Hematopoietic multipotent progenitor cell treated with erythropoietin and hydrocortisone succinate and interleukin-3 and kit ligand, for 4 days (in vitro differentiated cells): ENCODE results near the gene NXT1.

ENCODE experiments used
- DNase-seq: peaks from one replicate; pipeline ENCODE4 v3.0.0-alpha.2; 2015

NXT1 gene

GRCh38 chr20:23361476-23362391, 11.1 kb downstream of the NXT1 start, which contains the start of gene GZF1:
Gene GZF1, plus strand, starts transcription at chr20:23362182. Its CDS starts 2,202 bp downstream, at chr20:23364384.
- peak; percentile 99 for DNase-seq

DNA sequence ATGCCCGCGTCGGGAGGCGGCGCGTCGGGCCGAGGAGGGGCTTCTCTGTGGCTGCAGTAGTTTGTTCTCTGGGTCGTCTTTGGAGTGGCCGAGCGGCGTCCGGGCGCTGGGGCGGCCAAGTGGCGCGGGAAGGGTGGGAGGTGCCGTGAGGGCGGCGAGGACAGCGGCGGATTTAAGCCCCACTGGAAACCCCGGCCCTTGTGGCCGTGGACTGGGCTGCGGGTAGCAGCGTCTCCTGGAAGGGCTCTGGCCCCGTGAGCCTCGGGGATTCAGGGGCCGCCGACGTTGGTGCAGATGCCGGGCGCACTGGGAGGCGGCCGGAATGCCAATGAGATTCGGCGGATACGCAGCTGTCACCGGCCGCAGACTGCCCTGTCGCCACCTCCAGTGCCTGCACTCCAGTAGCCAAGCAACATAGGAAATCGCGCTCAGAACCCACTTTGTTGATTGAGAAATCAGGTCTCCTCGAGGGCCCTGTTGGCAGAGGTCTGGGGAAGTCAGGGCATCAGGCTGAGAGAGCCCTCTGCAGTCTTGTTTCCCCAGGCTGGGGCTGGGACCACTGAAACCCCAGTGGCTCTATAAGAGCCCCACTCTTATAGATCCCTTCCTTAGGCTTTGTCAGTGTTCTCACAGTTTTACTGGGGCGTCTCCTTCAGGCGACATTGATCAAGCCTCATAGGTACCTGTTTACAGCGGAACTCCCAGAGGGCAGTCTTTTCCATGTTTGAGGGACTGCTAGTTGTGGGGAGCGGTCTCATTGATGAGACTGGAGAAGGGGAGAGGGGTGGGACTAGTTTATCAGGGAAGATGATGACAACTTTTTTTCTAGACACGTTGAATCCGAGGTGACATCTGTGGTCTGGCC, 12.0 kb downstream of the NXT1 start:
- peak; percentile 84 for DNase-seq

- no peak for DNase-seq
Observed at GRCh38 chr20:23363257-23363649, 12.7 kb downstream of the NXT1 start.

- no peak for DNase-seq
Observed at GRCh38 chr20:23365390-23366165, 15.0 kb downstream of the NXT1 start.

DNA sequence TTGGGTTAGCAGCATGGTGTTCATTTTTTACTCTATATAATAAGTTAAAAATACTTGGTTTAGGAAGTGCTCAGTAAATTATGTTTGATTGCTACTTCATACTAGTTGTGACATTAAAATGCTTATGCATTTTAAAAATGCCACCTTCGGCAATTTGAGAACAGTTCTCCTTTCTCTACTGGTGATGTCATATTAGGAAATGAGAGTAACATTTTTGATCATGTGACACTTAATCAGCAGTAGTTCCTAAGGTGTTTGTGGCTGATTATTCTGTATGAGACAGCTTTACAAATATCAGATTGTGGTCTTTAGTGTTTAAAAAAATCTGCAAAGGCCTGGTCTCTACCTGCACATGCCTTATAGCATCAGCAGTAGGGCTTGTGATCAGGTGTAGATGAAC, 15.8 kb downstream of the NXT1 start:
- peak; percentile 70 for DNase-seq

- DNase-seq = no peak
Observed at GRCh38 chr20:23367770-23368169, 17.2 kb downstream of the NXT1 start.

GRCh38 chr20:23368316-23369071, 17.9 kb downstream of the NXT1 start:
- no peak for DNase-seq

DNA sequence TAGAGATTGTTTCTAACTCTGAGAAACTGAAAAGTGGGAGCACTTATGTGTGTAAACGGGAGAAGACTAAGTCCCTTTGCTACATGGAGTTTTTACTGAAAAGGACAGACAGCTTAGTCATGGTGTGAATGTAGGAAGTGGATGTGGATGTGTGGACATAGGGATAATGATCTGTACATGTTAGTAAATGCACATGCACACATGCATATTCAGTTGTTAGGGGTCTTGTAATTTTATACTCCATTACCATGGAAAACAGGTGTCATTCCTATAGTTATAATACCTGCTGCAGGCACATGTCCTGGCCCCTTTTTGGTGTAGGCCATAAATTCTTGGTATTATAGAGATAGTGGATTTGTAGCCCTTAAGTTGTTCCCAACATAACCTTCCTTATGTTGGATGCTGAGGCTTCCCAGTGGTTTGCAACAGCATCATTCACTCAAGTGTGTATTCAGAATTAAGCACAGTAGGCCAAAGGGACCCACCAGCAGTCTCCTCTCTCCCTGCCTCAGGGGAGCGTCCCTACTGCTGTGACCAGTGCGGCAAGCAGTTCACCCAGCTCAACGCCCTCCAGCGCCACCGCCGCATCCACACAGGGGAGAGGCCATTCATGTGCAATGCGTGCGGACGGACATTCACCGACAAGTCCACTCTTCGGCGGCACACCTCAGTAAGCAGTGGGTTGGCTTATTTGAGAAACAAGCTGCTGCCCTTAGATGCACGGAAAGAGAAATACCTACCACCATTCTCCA, 18.7 kb downstream of the NXT1 start:
- DNase-seq = no peak

DNA sequence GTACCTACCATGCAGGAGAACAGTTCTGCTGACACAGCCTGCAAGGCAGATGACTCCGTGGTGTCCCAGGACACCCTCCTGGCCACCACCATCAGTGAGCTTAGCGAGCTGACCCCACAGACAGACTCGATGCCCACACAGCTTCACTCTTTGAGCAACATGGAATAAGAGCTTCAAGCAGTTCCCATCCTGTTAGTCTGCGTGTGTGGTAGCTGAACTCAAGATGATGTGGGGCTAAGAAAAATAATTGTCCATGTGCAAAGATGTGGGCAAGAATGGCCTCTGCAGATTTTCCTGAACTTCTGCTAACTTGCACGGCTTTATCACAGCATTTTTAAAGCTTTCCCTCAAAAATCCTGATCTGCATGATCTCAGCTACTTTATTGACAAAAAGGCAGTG, 19.7 kb downstream of the NXT1 start:
- no peak for DNase-seq

DNA sequence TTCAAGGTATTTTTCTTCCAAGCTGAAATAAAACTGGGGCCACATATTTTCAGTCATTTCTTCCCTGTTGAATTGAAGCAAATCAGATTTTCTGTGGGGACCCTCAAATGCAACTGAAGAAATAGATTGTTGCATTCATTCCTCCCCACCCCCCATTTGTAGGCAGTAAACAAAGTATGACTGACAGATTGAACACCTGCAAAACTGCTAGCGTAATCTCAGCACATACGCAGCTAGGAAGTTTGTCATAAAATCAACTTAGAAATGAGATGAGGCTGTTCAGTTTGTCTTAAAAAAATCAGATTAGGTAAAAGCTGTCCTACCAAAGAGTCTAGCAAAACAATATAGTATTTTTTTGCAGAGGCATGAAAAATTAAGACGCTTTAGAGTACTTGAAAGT, 20.3 kb downstream of the NXT1 start:
- no peak for DNase-seq

DNA sequence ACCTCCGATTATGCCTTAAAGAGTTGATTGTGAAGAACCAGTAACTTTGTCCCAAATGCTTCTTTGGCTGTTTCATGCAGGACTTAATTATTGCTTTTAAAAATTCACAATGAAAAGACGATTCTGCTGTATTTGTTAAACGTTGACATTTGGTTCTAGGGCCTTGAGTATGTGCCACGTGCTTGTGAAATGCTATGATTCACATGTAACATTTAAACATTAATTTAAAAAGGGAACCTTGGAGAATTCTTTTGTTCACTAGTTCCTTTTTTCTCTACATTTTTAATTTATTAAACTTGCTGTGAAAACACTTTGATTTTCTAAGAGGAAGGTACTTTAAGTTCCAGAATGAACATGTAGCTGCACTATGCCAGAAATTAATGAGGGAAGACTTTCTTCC, 20.9 kb downstream of the NXT1 start:
- DNase-seq = no peak

- no peak for DNase-seq
Observed at GRCh38 chr20:23374441-23374840, 23.9 kb downstream of the NXT1 start.

DNA sequence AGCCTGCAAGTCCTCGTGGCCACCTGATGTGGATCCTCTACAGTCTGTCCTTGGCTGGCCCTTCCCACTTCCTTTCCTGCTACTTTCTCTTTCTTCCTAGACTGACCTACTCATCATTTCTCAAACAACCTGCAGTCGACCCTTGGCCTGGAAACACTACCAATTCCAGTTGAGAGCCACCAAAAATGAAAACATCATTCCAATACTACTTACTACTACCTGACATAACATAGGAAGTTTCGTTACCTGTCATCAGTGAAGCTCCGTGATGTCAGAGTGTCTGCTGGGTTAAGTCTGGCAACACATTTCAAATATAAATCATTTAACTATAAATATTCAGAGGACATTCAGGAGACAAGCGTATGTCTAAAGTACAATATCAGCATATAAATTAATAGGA, 25.2 kb downstream of the NXT1 start:
- no peak for DNase-seq

GRCh38 chr20:23379772-23380171, 29.2 kb downstream of the NXT1 start:
- no peak for DNase-seq

GRCh38 chr20:23381876-23382275, 31.3 kb downstream of the NXT1 start:
- DNase-seq = peak; percentile 71

GRCh38 chr20:23386304-23387117, 35.9 kb downstream of the NXT1 start:
- DNase-seq = no peak

DNA sequence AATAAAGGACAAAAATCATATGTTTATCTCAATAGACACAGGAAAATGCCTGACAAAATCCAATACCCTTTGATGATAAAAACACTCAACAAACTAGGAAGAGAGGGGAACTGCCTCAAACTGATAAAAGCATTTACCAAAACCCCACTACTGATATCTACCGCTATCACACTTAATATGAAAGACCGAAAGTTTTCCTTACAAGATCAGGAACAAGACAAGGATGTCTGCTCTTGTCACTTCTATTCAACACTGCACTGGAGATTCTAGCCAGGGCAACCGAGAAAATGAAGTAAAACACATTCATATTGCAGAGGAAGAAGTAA, 36.5 kb downstream of the NXT1 start:
- DNase-seq = peak; percentile 71

DNA sequence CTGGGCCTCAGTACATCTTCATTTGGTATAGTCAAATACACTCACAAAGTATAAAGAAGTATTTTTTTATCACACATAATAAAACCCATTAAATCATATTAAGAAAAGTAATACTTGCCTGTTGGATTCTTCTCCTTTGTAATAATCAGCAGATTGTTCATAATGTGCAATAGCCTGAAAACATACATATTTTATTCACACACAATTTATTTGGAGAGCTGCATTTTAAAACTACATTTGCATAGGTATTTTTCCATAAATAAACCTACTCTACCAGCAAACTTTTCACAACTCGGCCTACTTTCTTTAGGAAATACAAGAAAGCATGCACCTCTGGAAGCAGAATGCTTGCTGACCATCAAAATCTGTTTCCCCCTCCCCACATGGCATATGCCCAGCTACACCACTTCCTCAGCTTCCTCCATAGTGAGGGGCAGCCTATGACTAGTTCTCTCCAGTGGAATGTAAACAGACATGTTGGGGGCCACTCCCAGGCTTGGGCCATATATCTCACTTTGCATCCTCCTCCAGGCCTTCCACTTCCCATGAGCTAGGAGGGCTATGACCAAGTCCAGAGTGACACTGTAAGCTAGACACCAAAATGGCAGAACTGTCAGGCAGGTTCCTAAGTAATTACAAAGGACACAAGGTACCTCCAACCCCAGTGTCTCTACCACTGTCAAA, 39.6 kb downstream of the NXT1 start:
- no peak for DNase-seq

GRCh38 chr20:23391707-23392310, 41.2 kb downstream of the NXT1 start:
- DNase-seq = no peak
